ENCODE results near the gene ADAP2.

- TF ChIP-seq CTCF (IDR thresholded peaks at IDR 0.05; ENCODE audit: insufficient read depth, low read depth, low read length) (no peak), EZH2 (IDR thresholded peaks at IDR 0.05; ENCODE audit: insufficient read depth, low read length) (no peak)
These were observed 61.1 kb downstream of the ADAP2 start for GRCh38 chr17:30982855-30983254.

Measured in astrocyte (in vitro differentiated cells and primary cell).